Peyer's patch (tissue), 4 donors: ENCODE data around the gene ANKRD29. TPM values are rescaled to one million over a fixed set of nuclear protein-coding genes. Genes with fewer than 3 reads are reported as not detected.
A peak's percentile ranks its signal among the peaks of the same experiment; 100 is the strongest.

Experiments
- DNase-seq, 3 donors: peaks; one replicate each; pipeline ENCODE4 v3.0.0-alpha.2; 2017 to 2019
- H3K27ac ChIP-seq, 4 donors: fragments of 200-600 bp; sonication (generic); one replicate each; pipeline ENCODE4 v1.5.1; 2016 to 2019
- H3K27me3 ChIP-seq, 2 donors: fragments of 200-600 bp; sonication (generic); one replicate each; pipeline ENCODE4 v1.5.1; 2019
- H3K36me3 ChIP-seq, 3 donors: fragments of 200-600 bp; sonication (generic); one replicate each; pipeline ENCODE4 v1.5.1; 2016 to 2019
- H3K4me1 ChIP-seq, 4 donors: fragments of 200-600 bp; sonication (generic); one replicate each; pipeline ENCODE4 v1.5.1; 2016 to 2019
- H3K4me3 ChIP-seq, 4 donors: fragments of 200-600 bp; sonication (generic); 1 replicate in 3 of 4; 2 replicates in 1 of 4; pipeline ENCODE4 v1.5.1; 2016 to 2019; ENCODE audit warnings: mild to moderate bottlenecking in 1 of 4
- H3K9me3 ChIP-seq, 4 donors: fragments of 200-600 bp; sonication (generic); one replicate each; pipeline ENCODE4 v1.5.1; 2016 to 2019; ENCODE audit warnings: mild to moderate bottlenecking in 1 of 4
- CTCF ChIP-seq, 6 experiments: fragments of 450-650 bp in 4 of 6; fragments of 200-600 bp in 2 of 6; sonication (generic) in 1 of 6; IDR thresholded peaks; one replicate each; pipeline ENCODE4 v1.5.1; 2017 to 2019; ENCODE audit warnings: antibody characterized with exemption in 6 of 6, mild to moderate bottlenecking in 3 of 6, moderate library complexity in 1 of 6
- POLR2A ChIP-seq, 2 donors: fragments of 450-650 bp; IDR thresholded peaks; one replicate each; pipeline ENCODE4 v1.5.1; 2017; ENCODE audit warnings: antibody characterized with exemption in 2 of 2, mild to moderate bottlenecking in 2 of 2, moderate library complexity in 2 of 2
- total RNA-seq, 4 donors: library from RNA; depleted of rRNA; stranded (reverse); fragments of >200 nt; gene quantifications; one replicate each; pipeline ENCODE4 v1.1.0, GENCODE V29; 2016

The ANKRD29 gene
- total RNA-seq, 4 donors from 2014 or later, result 4.0 to 18.2 (median 8.1) TPM

DNA sequence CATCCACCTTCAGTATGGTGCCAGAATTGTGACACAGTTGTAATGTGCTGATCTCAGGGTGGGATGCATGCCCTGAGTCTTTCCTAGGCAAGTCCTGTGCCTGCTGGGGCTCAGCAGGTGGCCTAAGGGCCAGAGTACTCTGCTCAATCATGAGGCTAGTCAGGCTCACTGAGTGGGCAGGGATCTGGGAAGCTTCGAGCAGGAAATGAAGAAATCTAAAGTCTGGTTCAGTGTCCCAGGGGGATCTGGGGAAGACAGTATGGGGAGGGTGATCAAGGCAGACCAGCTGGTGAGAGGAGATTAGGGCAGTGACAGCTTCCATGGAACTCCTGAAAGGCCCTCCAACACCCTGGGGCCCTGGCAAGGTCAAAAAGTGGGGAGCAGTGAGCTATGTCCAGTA is 8.9 kb upstream of the ANKRD29 start:
- H3K27me3 ChIP-seq, result no peaks in the 10 kb centered on the region
- no peak for TF ChIP-seq POLR2A (IDR thresholded peaks at IDR 0.05)
- TF ChIP-seq CTCF (IDR thresholded peaks at IDR 0.05), result no peak
- H3K9me3 ChIP-seq, result no peaks in the 10 kb centered on the region
- no peaks in the 10 kb centered on the region for H3K36me3 ChIP-seq
- H3K4me1 ChIP-seq, result no peaks in the 10 kb centered on the region
- no peak overlapping the region for H3K27ac ChIP-seq
- no peak for DNase-seq
- H3K4me3 ChIP-seq, result no peak overlapping the region

DNA sequence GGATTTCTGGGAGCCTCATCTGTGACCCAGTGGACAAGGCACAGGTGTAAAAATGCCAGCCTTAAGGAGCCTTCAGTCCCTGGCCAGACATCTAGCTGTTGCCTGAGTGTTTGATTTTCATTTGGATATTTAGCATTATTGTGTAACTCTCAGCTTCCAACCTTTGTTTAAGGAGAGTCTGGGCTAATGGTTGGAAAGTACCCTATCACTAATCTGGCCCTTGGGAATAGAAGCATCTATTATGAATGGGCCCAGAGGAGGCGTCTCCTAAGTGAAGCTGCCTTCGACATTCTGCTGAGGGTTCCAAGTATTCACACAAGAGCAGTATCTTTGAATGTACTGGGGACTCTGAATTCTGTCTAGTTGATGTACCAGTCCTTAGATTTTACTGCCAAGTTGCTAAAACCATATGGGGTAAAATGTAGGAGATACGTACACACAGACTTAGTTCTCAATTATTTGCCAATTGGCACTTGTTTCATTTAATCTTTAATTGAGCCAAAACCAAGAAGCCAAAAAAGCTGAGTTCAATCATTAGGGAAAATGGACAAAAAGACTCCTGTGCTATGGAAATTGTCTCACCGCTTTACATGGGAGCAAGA is 7.2 kb upstream of the ANKRD29 start:
- Histone ChIP-seq H3K9me3 (no peaks in the 10 kb centered on the region), H3K4me1 (no peaks in the 10 kb centered on the region), H3K27ac (no peak overlapping the region), H3K27me3 (no peaks in the 10 kb centered on the region), H3K4me3 (no peak overlapping the region), H3K36me3 (no peaks in the 10 kb centered on the region)
- TF ChIP-seq POLR2A (IDR thresholded peaks at IDR 0.05) (no peak), CTCF (IDR thresholded peaks at IDR 0.05) (no peak)
- no peak for DNase-seq

- Histone ChIP-seq H3K4me3 (no peak overlapping the region), H3K27me3 (no peaks in the 10 kb centered on the region), H3K36me3 (no peaks in the 10 kb centered on the region), H3K9me3 (no peaks in the 10 kb centered on the region), H3K4me1 (no peaks in the 10 kb centered on the region), H3K27ac (no peak overlapping the region)
- TF ChIP-seq POLR2A (IDR thresholded peaks at IDR 0.05), result no peak
- no peak for TF ChIP-seq CTCF (IDR thresholded peaks at IDR 0.05)
- no peak for DNase-seq
Observed at GRCh38 chr18:23669202-23669766, 6.6 kb upstream of the ANKRD29 start.

DNA sequence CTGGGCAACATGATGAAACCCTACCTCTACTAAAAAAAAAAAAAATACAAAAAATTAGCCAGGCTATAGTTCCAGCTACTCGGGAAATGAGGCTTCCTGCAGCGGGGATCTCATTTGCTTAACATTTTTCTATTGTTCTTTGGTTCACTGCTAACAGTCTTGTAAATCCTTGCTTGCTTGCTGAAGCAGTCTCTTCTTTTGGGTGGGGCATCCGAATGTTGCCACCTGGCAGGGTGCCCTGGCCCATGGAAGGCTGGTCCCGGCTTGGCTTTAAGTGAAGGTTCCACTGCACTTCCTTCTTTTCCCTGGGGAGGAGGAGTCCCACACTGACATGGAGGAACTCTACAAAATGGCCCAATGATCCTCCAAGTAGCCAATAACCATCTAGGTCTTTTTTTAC is 6.0 kb upstream of the ANKRD29 start:
- Histone ChIP-seq H3K27ac (no peak overlapping the region), H3K27me3 (no peaks in the 10 kb centered on the region), H3K36me3 (no peaks in the 10 kb centered on the region), H3K4me1 (no peaks in the 10 kb centered on the region), H3K4me3 (no peak overlapping the region), H3K9me3 (no peaks in the 10 kb centered on the region)
- TF ChIP-seq CTCF (IDR thresholded peaks at IDR 0.05) (no peak), POLR2A (IDR thresholded peaks at IDR 0.05) (no peak)
- no peak for DNase-seq

GRCh38 chr18:23667114-23667513 is 4.4 kb upstream of the ANKRD29 start:
- H3K9me3 ChIP-seq, result no peaks in the 10 kb centered on the region
- no peak overlapping the region for H3K27ac ChIP-seq
- no peaks in the 10 kb centered on the region for H3K36me3 ChIP-seq
- peaks cover 0 to 2% of the 10 kb centered on the region in 2 donors for H3K27me3 ChIP-seq
- TF ChIP-seq POLR2A (IDR thresholded peaks at IDR 0.05), result no peak
- TF ChIP-seq CTCF (IDR thresholded peaks at IDR 0.05), result peak in 1 of 6 experiments; percentile 12
- DNase-seq, result no peak
- H3K4me3 ChIP-seq, result no peak overlapping the region
- H3K4me1 ChIP-seq, result peaks cover 0 to 9% (median under 1%) of the 10 kb centered on the region in 4 donors
